PC-9 (cell line): ENCODE data around the gene SMKR1.

Experiments
- CTCF ChIP-seq: fragments of 200-600 bp; sonication (generic); conservative IDR thresholded peaks from 2 replicates; pipeline ENCODE4 v1.6.1; 2017; ENCODE audit warnings: mixed run types, antibody characterized with exemption, mild to moderate bottlenecking, moderate library complexity
- EZH2 ChIP-seq: fragments of 200-600 bp; sonication (generic); IDR thresholded peaks from 2 replicates; pipeline ENCODE4 v1.8.0; 2017; ENCODE audit warnings: antibody characterized with exemption, low read depth

GRCh38 chr7:129550693-129551360, 48.5 kb downstream of the SMKR1 start:
- TF ChIP-seq CTCF = no peak
- TF ChIP-seq EZH2 = no peak
